ENCODE results near the gene CWC27. TPM values are rescaled to one million over a fixed set of nuclear protein-coding genes. Genes with fewer than 3 reads are reported as not detected.

The CWC27 gene
- total RNA-seq, 4 donors from 2014 or later = 8.8 to 38.1 (median 17.6) TPM

DNA sequence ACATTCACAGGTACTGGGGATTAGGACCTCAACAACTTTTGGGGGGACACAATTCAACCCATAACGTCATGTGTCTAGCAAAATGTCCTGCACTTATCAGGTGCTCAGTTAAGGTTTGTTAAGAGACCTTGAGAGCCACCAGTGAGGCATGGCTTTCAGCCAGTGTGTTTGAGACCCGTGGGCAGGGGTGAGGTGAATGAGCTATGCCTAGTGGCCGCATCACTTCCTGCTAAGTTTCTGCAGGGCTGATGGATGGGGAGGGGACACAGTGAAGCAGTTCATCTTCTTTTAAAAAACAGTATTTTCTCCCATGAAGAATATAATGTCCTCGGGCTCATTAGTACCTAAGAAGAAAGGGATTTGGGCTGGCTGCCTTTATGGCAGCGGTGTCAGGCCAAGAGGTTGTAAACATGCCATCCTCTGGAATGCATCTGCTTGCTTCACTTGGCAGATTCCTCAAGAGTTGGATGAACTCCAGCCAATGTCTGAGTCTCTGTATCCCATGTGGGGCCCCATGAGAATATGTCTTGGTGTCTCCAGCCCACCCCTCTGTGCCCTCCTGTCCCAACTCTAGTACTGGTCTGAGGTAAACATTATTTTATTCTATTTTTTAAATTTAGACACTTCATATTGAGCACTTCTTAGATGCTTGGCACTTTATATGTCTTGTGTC, 282.2 kb downstream of the CWC27 start:
- H3K27ac ChIP-seq = no peak overlapping the region
- 54 to 64% methylated on average over 5 of the region's 5 CpGs for WGBS, 2 donors

DNA sequence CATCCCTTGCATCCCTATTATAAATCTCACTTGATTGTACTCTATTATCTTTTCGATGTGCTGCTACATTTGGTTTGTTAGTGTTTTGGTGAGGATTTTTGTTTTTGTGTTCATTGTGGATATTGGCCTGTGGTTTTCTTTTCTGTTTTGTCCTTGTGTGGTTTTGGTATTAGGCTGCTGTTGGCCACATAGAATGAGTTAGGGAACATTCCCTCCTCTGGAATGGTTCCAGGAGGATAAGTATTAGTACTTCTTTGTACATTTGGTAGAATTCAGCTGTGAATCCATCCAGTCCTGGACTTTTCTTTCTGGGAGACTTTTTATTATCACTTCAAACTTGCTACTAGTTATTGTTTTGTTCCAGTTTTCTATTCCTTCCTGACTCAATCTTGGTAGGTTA, 287.2 kb downstream of the CWC27 start:
- 81 to 83% methylated on average over 1 of the region's 1 CpG for WGBS, 2 donors
- no peak overlapping the region for H3K27ac ChIP-seq

More for the DNA sequence above, 282.2 kb downstream of the CWC27 start:
- Histone ChIP-seq H3K4me1 (no peaks in the 10 kb centered on the region), H3K36me3 (no peaks in the 10 kb centered on the region), H3K27me3 (no peaks in the 10 kb centered on the region), H3K4me3 (no peak overlapping the region), H3K9me3 (no peaks in the 10 kb centered on the region)
- TF ChIP-seq POLR2A (IDR thresholded peaks at IDR 0.05) (no peak), EP300 (IDR thresholded peaks at IDR 0.05) (no peak)
- TF ChIP-seq, protein P1, sequence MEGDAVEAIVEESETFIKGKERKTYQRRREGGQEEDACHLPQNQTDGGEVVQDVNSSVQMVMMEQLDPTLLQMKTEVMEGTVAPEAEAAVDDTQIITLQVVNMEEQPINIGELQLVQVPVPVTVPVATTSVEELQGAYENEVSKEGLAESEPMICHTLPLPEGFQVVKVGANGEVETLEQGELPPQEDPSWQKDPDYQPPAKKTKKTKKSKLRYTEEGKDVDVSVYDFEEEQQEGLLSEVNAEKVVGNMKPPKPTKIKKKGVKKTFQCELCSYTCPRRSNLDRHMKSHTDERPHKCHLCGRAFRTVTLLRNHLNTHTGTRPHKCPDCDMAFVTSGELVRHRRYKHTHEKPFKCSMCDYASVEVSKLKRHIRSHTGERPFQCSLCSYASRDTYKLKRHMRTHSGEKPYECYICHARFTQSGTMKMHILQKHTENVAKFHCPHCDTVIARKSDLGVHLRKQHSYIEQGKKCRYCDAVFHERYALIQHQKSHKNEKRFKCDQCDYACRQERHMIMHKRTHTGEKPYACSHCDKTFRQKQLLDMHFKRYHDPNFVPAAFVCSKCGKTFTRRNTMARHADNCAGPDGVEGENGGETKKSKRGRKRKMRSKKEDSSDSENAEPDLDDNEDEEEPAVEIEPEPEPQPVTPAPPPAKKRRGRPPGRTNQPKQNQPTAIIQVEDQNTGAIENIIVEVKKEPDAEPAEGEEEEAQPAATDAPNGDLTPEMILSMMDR (IDR thresholded peaks at IDR 0.05) = no peak
- DNase-seq (ENCODE audit: low spot score in 2 of 2) = no peak

GRCh38 chr5:65059681-65060598, 291.2 kb downstream of the CWC27 start:
- H3K4me1 ChIP-seq = peaks cover 0 to 12% (median 3%) of the 10 kb centered on the region in 4 donors
- H3K27ac ChIP-seq = no peak overlapping the region
- no peaks in the 10 kb centered on the region for H3K9me3 ChIP-seq
- no peaks in the 10 kb centered on the region for H3K27me3 ChIP-seq
- no peaks in the 10 kb centered on the region for H3K36me3 ChIP-seq
- WGBS, 2 donors = 80 to 85% methylated on average over 6 of the region's 6 CpGs
- no peak for TF ChIP-seq EP300 (IDR thresholded peaks at IDR 0.05)
- no peak for TF ChIP-seq POLR2A (IDR thresholded peaks at IDR 0.05)
- TF ChIP-seq, protein P1 (IDR thresholded peaks at IDR 0.05) = no peak
- DNase-seq (ENCODE audit: low spot score in 2 of 2) = no peak
- H3K4me3 ChIP-seq = no peak overlapping the region

More for the DNA sequence above, 287.2 kb downstream of the CWC27 start:
- Histone ChIP-seq H3K4me3 (no peak overlapping the region), H3K27me3 (no peaks in the 10 kb centered on the region), H3K4me1 (no peaks in the 10 kb centered on the region), H3K36me3 (no peaks in the 10 kb centered on the region), H3K9me3 (no peaks in the 10 kb centered on the region)
- no peak for DNase-seq (ENCODE audit: low spot score in 2 of 2)
- TF ChIP-seq, protein P1 (IDR thresholded peaks at IDR 0.05) = no peak
- no peak for TF ChIP-seq EP300 (IDR thresholded peaks at IDR 0.05)
- no peak for TF ChIP-seq POLR2A (IDR thresholded peaks at IDR 0.05)

GRCh38 chr5:65061250-65061973, 292.7 kb downstream of the CWC27 start:
- no peak overlapping the region for H3K4me3 ChIP-seq
- DNase-seq (ENCODE audit: low spot score in 2 of 2) = no peak
- peaks cover 0 to 13% (median 4%) of the 10 kb centered on the region in 4 donors for H3K4me1 ChIP-seq
- H3K27me3 ChIP-seq = no peaks in the 10 kb centered on the region
- WGBS, 2 donors = 74 to 78% methylated on average over 9 of the region's 9 CpGs
- H3K9me3 ChIP-seq = no peaks in the 10 kb centered on the region
- H3K36me3 ChIP-seq = no peaks in the 10 kb centered on the region
- no peak overlapping the region for H3K27ac ChIP-seq
- TF ChIP-seq POLR2A (IDR thresholded peaks at IDR 0.05) = no peak

DNA sequence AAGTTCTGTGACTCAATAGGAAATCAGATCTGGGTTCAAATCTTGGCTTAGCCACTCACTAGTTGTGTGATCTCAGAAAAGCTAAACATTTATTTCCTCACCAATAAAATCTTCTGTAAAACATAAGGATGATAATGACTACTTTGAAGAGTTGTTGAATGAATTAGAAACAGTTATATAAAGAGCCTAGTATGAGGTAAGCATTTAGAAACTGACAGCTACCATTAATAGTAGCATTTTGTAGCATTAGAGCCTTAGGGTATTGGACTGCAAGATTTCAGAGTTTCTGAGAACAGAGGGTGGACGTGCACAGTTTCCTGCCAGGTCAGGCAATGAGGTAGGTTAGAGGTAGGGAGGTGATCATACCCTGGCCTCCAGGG, 293.2 kb downstream of the CWC27 start:
- no peak overlapping the region for H3K4me3 ChIP-seq
- no peaks in the 10 kb centered on the region for H3K36me3 ChIP-seq
- no peak for DNase-seq (ENCODE audit: low spot score in 2 of 2)
- H3K9me3 ChIP-seq = no peaks in the 10 kb centered on the region
- TF ChIP-seq EP300 (IDR thresholded peaks at IDR 0.05) (no peak), POLR2A (IDR thresholded peaks at IDR 0.05) (no peak)
- no peak overlapping the region for H3K27ac ChIP-seq
- peaks cover 0 to 19% (median 9%) of the 10 kb centered on the region in 4 donors for H3K4me1 ChIP-seq
- H3K27me3 ChIP-seq = no peaks in the 10 kb centered on the region
- WGBS, 2 donors = 70 to 88% methylated on average over 1 of the region's 1 CpG
